DMS79 treated with DMSO at 0.1 percent for 48 hours (cell line): ENCODE data around the gene ELOA.
"Not testable (repeated sequence)": the region's sequence is repeated elsewhere in the genome, so short reads cannot be mapped to it uniquely, and the experiment has no call there.

Source experiments
- DNase-seq: peaks from one replicate; lab custom pipeline; 2025; lab: John Stamatoyannopoulos, UW

ELOA gene

GRCh38 chr1:23801338-23801748 is 58.1 kb downstream of the ELOA start:
- peak; percentile 34 for DNase-seq

- no peak for DNase-seq
Observed at GRCh38 chr1:23801876-23802275, 58.6 kb downstream of the ELOA start.

GRCh38 chr1:23802809-23803342 is 59.6 kb downstream of the ELOA start:
- not testable (repeated sequence) for DNase-seq

GRCh38 chr1:23803674-23804073 is 60.4 kb downstream of the ELOA start:
- DNase-seq, result no peak

- DNase-seq, result no peak
Observed at GRCh38 chr1:23804183-23804835, 61.0 kb downstream of the ELOA start.

- no peak for DNase-seq
Observed at GRCh38 chr1:23805025-23805424, 61.8 kb downstream of the ELOA start.

GRCh38 chr1:23806280-23806679 is 63.0 kb downstream of the ELOA start:
- DNase-seq, result no peak

- no peak for DNase-seq
Observed at GRCh38 chr1:23807453-23807852, 64.2 kb downstream of the ELOA start.

GRCh38 chr1:23809751-23810171 is 66.5 kb downstream of the ELOA start:
- DNase-seq, result peak; percentile 27

GRCh38 chr1:23810818-23811540 is 67.7 kb downstream of the ELOA start:
- no peak for DNase-seq
